ENCODE data around the gene TMEM18. TPM values are rescaled to one million over a fixed set of nuclear protein-coding genes. Genes with fewer than 3 reads are reported as not detected.

TMEM18 gene
- total and polyA plus RNA-seq, 9 of the 15 experiments (the other 6 are each of a cell fraction or from before 2014, with no cell fraction given), result 12.8 to 55.9 (median 21.8) TPM

GRCh38 chr2:705971-706511 is 28.8 kb upstream of the TMEM18 start:
- CTCF ChIA-PET (ENCODE audit: low intra/inter-chr PET ratio), result no interaction called here
- Histone ChIP-seq H3K9me1 (ENCODE audit: control insufficient read depth, insufficient read depth, low read length) (no peaks in the 10 kb centered on the region), H4K20me1 (replicated peaks; ENCODE audit: control insufficient read depth, insufficient read depth, low read length) (no peaks in the 10 kb centered on the region), H3K9me3 (replicated peaks; ENCODE audit: control insufficient read depth, insufficient read depth, low read depth, low read length) (no peaks in the 10 kb centered on the region), H3K4me3 (no peak overlapping the region), H3K9ac (ENCODE audit: insufficient read depth in 1 of 2, low read depth in 2 of 2, low read length in 2 of 2) (no peak overlapping the region), H3K27me3 (ENCODE audit: control insufficient read depth in 2 of 2, insufficient read depth in 2 of 2, low read length in 2 of 2) (peaks cover 11 to 32% of the 10 kb centered on the region in 2 experiments), H3K79me2 (ENCODE audit: control insufficient read depth, insufficient read depth, low read length) (no peaks in the 10 kb centered on the region), H3K4me2 (ENCODE audit: insufficient read depth, low read length) (no peak overlapping the region), H3K36me3 (ENCODE audit: control insufficient read depth, insufficient read depth, low read length) (no peaks in the 10 kb centered on the region), H2AFZ (ENCODE audit: low read depth, low read length) (no peak overlapping the region), H3K27ac (ENCODE audit: extremely low read depth, low read depth, low read length) (no peak overlapping the region), H3K4me1 (replicated peaks in 1 of 2; ENCODE audit: control insufficient read depth in 2 of 2, insufficient read depth in 2 of 2, low read length in 2 of 2) (peaks cover 0 to 6% of the 10 kb centered on the region in 2 experiments; a peak in 3 of 5 replicates)
- in situ Hi-C loops (cut with MboI) (loop anchor here (25.0 kb wide), 1 partner anchor 831 kb away; no protein-coding TSS in a partner anchor), intact Hi-C loops (cut with micrococcal nuclease) (no loop called here)
- ATAC-seq (no peak), DNase-seq (ENCODE audit: extremely low read depth in 1 of 4, low spot score in 3 of 4) (no peak), FAIRE-seq (peak; percentile 60)
- no peak for TF ChIP-seq ZBTB2 (IDR thresholded peaks at IDR 0.05)
- no peak for TF ChIP-seq NKRF (IDR thresholded peaks at IDR 0.05; ENCODE audit: borderline replicate concordance)
- TF ChIP-seq ZNF274 (IDR thresholded peaks at IDR 0.05; ENCODE audit: borderline replicate concordance, low read depth, low read length), result no peak
- TF ChIP-seq SNIP1 (IDR thresholded peaks at IDR 0.05; ENCODE audit: low read depth), result no peak
- no peak for TF ChIP-seq TOE1 (IDR thresholded peaks at IDR 0.05; ENCODE audit: borderline replicate concordance)
- no peak for TF ChIP-seq TOE1 (CRISPR knock-in tag; IDR thresholded peaks at IDR 0.05; ENCODE audit: borderline replicate concordance, low read depth)
- no peak for TF ChIP-seq LEF1 (IDR thresholded peaks at IDR 0.05)
- TF ChIP-seq ZNF354B (CRISPR knock-in tag; IDR thresholded peaks at IDR 0.05), result no peak
- TF ChIP-seq SLC30A9 (CRISPR knock-in tag; IDR thresholded peaks at IDR 0.05), result no peak
- TF ChIP-seq ZNF609 (CRISPR knock-in tag; IDR thresholded peaks at IDR 0.05; ENCODE audit: borderline replicate concordance), result no peak
- TF ChIP-seq SIN3A (IDR thresholded peaks at IDR 0.05; ENCODE audit: borderline replicate concordance in 2 of 2, control insufficient read depth in 1 of 2, low read depth in 2 of 2, low read length in 2 of 2), result no peak
- POLR2A ChIA-PET, result interaction anchor here (0.9 kb wide), 1 partner anchor 20 kb away, joined by 3 read pairs; no protein-coding TSS in a partner anchor
- WGBS (ENCODE audit: insufficient coverage, low coverage, missing lambda C conversion rate), result 1% methylated on average over 7 of the region's 7 CpGs
- BruUV-seq (replicated peaks), result no TSS peak

Data from K562 (cell line).